ENCODE results near the gene FAM53B. TPM values are rescaled to one million over a fixed set of nuclear protein-coding genes. Genes with fewer than 3 reads are reported as not detected.
A peak's percentile ranks its signal among the peaks of the same experiment; 100 is the strongest.

Gene FAM53B
- total and polyA plus RNA-seq, 7 donors = 9.6 to 36.6 (median 34.2) TPM

DNA sequence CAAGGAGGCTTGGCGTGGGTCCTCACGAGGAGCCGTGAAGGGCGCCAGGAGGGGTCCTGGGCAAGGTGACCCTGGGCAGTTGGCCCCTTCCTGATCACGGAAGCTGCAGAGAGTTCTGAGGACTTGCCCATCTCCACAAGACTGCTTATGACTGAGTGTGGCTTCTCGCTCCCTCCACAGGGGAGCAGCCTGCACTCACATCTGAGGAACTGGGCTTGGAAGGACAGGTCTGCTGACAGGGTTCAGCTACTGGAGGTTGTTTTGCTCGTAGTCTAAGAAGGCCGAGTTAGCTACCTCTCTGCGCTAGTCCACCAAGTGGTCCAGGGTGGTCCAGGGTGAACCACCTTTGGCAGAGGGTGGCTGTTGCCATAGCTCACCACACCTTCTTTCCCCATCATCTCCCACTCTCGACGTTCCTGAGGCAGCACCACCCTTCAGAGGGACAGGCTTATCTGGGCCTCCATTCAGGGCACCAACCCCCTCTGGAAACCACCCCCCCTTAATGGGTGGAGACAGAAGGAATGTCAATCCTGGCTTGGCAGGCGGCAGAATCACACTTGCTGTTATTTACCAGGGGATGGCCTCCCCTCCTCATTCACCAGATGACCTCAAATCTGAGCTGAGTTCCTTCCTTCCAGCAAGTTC, 38.2 kb downstream of the FAM53B start:
- peak overlapping the region; percentile 58 to 76 (median 66) for H3K27ac ChIP-seq

DNA sequence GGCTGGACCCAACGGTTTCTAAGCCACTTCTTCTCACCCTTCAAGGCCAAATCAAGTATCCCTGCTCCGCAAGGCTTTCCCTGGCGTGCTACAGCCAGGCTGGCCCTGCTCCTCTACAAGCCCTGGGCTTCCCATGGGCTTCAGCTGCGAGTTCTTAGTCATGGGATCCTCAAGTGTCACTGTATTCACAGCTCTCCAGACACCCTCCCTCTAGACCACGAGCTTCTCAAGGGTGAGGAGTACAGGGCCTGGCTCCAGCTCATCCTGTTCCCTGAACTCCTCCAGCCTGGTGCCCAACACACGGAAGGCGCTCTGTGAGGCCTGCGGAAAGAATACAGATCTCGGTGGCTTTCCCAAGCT, 38.8 kb downstream of the FAM53B start:
- WGBS, 2 donors = 81 to 84% methylated on average over 9 of the region's 9 CpGs
- no peak for DNase-seq
- Histone ChIP-seq H3K36me3 (peaks cover 0 to 25% (median 2%) of the 10 kb centered on the region in 4 donors), H3K4me1 (peaks cover 0 to 100% (median 94%) of the 10 kb centered on the region in 4 donors), H3K27me3 (no peaks in the 10 kb centered on the region), H3K27ac (peak overlapping the region; percentile 31 to 76 (median 66)), H3K4me3 (no peak overlapping the region), H3K9me3 (no peaks in the 10 kb centered on the region)
- intact Hi-C loops (cut with DNase I) = no loop called here
- TF ChIP-seq POLR2AphosphoS5 (IDR thresholded peaks at IDR 0.05) (no peak), POLR2A (IDR thresholded peaks at IDR 0.05) (no peak), EP300 (IDR thresholded peaks at IDR 0.05) (no peak)
- TF ChIP-seq, protein P1, sequence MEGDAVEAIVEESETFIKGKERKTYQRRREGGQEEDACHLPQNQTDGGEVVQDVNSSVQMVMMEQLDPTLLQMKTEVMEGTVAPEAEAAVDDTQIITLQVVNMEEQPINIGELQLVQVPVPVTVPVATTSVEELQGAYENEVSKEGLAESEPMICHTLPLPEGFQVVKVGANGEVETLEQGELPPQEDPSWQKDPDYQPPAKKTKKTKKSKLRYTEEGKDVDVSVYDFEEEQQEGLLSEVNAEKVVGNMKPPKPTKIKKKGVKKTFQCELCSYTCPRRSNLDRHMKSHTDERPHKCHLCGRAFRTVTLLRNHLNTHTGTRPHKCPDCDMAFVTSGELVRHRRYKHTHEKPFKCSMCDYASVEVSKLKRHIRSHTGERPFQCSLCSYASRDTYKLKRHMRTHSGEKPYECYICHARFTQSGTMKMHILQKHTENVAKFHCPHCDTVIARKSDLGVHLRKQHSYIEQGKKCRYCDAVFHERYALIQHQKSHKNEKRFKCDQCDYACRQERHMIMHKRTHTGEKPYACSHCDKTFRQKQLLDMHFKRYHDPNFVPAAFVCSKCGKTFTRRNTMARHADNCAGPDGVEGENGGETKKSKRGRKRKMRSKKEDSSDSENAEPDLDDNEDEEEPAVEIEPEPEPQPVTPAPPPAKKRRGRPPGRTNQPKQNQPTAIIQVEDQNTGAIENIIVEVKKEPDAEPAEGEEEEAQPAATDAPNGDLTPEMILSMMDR (IDR thresholded peaks at IDR 0.05) = no peak

More for the DNA sequence above, 38.2 kb downstream of the FAM53B start:
- Histone ChIP-seq H3K36me3 (peaks cover 0 to 25% (median 2%) of the 10 kb centered on the region in 4 donors), H3K9me3 (no peaks in the 10 kb centered on the region), H3K27me3 (no peaks in the 10 kb centered on the region), H3K4me1 (peaks cover 0 to 100% (median 93%) of the 10 kb centered on the region in 4 donors), H3K4me3 (no peak overlapping the region)
- 86 to 89% methylated on average over 12 of the region's 12 CpGs for WGBS, 2 donors
- no peak for TF ChIP-seq EP300 (IDR thresholded peaks at IDR 0.05)
- TF ChIP-seq, protein P1 (IDR thresholded peaks at IDR 0.05) = no peak
- no peak for TF ChIP-seq POLR2AphosphoS5 (IDR thresholded peaks at IDR 0.05)
- TF ChIP-seq POLR2A (IDR thresholded peaks at IDR 0.05) = no peak
- DNase-seq = no peak
- intact Hi-C loops (cut with DNase I) = no loop called here

DNA sequence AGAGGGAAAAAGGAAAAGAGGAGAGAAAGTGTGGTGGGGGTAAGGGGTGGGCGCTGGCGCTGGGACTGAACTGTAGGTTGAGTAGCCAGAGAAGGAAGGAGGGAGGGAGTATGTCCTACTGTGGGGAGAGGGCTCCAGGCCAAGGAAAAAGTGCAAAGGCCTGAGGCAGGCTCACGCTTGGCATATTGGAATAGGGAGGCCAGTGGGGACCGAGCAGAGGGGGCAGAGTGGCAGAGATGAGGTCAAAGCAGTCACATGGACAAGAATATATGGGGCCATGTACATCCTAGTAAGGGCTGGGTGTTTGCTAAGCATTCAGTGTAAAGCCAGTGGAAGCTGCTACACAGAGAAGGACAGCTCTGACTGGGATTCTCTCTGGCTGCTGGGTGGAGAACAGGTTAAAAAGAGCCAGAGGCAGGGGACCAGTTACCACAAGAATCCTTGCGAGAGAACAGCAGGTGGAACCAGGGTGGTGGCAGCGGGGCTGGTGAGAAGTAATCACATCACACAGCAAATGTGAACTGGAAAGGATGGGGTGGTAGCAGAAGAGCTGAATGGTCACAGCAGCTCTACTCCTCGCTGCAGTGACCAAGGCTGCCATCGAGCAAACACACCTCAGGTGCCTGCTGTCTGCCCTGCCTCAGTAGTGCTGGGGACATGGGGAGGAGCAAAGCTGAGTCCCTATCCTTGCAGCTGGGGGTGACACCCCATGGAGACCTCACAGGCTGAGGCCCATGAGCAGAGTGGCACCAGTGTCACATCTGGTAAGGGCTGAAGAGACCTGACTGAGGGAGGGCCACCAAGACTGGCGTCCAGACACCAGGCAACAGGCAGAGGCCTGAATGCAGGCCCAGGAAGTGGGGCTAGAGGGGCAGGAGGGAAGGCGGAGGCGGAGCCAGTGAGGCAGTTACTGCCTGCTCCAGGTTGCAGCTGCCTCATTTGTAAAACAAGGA, 39.5 kb downstream of the FAM53B start:
- H3K4me1 ChIP-seq = peaks cover 0 to 100% (median 94%) of the 10 kb centered on the region in 4 donors
- WGBS, 2 donors = 83 to 91% methylated on average over 11 of the region's 11 CpGs
- no peaks in the 10 kb centered on the region for H3K9me3 ChIP-seq
- no peaks in the 10 kb centered on the region for H3K27me3 ChIP-seq
- H3K36me3 ChIP-seq = peaks cover 0 to 25% (median 2%) of the 10 kb centered on the region in 4 donors
- H3K4me3 ChIP-seq = no peak overlapping the region
- no peak for DNase-seq
- TF ChIP-seq POLR2A (IDR thresholded peaks at IDR 0.05) = no peak
- intact Hi-C loops (cut with DNase I) = loop anchor here (5.0 kb wide), 1 partner anchor 38 kb away; the partner anchor contains the start of gene FAM53B
- H3K27ac ChIP-seq = peak overlapping the region; percentile 66 to 81 (median 72)

DNA sequence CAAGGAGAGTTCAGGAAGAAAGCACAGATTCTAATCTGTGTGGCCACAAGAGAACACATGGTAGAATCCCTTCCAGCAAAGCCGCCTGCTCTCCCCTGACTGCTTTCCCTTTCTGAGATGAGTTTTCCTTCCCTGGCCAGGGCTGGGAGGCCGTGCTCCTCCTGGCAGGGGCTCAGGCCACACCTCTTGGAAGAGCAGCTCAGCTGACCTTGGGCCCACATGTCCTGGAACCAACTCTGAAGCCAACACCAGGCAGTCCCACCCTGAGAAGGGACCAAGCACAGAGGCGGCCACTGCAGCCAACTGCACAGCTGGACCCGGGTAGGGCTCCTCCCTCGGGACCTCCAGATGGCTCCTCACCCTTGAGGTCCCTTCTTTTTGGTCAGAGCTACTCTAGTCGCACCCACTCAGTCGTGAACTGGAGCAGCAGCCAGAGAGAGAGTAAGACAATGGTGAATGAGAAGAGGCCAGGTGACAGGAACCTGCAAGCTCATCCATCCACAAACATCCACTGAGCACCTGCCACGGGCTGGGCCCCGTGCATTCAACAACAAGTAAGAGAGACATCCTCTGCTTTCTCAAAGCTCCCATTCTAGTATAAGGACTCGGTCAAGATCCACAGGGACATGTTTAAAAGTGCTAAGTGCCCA, 40.3 kb downstream of the FAM53B start:
- no peaks in the 10 kb centered on the region for H3K27me3 ChIP-seq
- peaks cover 0 to 99% (median 92%) of the 10 kb centered on the region in 4 donors for H3K4me1 ChIP-seq
- DNase-seq = peak; percentile 90
- intact Hi-C loops (cut with DNase I) = loop anchor here (5.0 kb wide), 1 partner anchor 38 kb away; the partner anchor contains the start of gene FAM53B
- H3K27ac ChIP-seq = peak overlapping the region; percentile 66 to 81 (median 72)
- H3K9me3 ChIP-seq = no peaks in the 10 kb centered on the region
- WGBS, 2 donors = 66 to 71% methylated on average over 10 of the region's 10 CpGs
- TF ChIP-seq, protein P1 (IDR thresholded peaks at IDR 0.05) = no peak
- peak in 3 of 4 donors; percentile 14 to 48 (median 23) for TF ChIP-seq POLR2AphosphoS5 (IDR thresholded peaks at IDR 0.05)
- H3K36me3 ChIP-seq = peaks cover 0 to 25% (median 2%) of the 10 kb centered on the region in 4 donors
- H3K4me3 ChIP-seq = no peak overlapping the region
